ENCODE results near the gene LRRC37B. TPM values are rescaled to one million over a fixed set of nuclear protein-coding genes. Genes with fewer than 3 reads are reported as not detected.

LRRC37B gene
- total RNA-seq: 3.4 and 8.9 TPM in 2 replicates

DNA sequence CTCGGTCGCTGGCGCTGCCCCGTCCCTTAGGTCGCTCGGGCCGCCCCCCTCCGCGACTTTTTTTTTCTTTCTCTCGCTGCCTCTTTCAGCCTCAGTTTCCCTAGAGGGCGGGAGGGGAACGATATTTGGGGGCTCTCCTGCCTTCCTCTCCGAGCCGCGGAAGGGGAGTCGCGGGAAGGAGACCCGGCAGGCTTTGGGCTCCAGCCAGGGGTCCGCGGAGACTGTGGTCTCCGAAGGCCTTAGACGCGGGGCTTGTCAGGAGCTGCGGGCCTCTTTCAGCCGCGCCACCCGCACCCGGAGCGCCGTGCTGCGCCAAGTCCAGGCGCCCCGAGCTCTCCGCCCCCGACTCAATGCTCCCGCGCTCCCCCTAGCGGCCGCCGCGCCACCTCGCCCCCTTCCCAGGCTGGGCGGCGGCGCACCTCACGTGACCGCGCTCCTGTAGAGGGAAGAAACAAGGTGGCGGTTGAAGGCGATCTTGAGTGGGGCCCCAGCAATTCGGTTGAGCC is at the start of gene LRRC37B:
Gene LRRC37B, plus strand, starts transcription at position 427 of the 506 bp plus-strand sequence. CDS start 14,010 bp downstream, outside the sequence.

Other genes starting within 250 kb of the LRRC37B start
- gene COPRS, start 148.1 kb upstream of the LRRC37B start, total RNA-seq: 28.2 and 64.6 TPM in 2 replicates
- 24.1 and 25.3 TPM in 2 replicates for gene UTP6, start 105.7 kb upstream of the LRRC37B start, total RNA-seq
- 15.0 and 15.3 TPM in 2 replicates for gene SUZ12, start 70.4 kb upstream of the LRRC37B start, total RNA-seq
- gene RHOT1, start 135.1 kb downstream of the LRRC37B start, total RNA-seq: 24.6 and 29.0 TPM in 2 replicates